Measurements from ENCODE around the gene ADAMTS15. TPM values are rescaled to one million over a fixed set of nuclear protein-coding genes. Genes with fewer than 3 reads are reported as not detected.

ADAMTS15 gene
- total RNA-seq, 4 donors from 2014 or later: 8.4 to 11.8 (median 9.5) TPM

- H3K4me1 ChIP-seq: peaks cover 0 to 4% (median 0%) of the 10 kb centered on the region in 3 donors
- no peak overlapping the region for H3K27ac ChIP-seq
- WGBS, 2 donors (ENCODE audit: low coverage in 1 of 2): 67% methylated on average over 3 of the region's 31 CpGs; no CpG with 5 or more reads in 1 of the 2 donors
- H3K9me3 ChIP-seq: no peaks in the 10 kb centered on the region
- no peak for TF ChIP-seq POLR2AphosphoS5 (IDR thresholded peaks at IDR 0.05)
- TF ChIP-seq EP300 (IDR thresholded peaks at IDR 0.05): no peak
- no peak for TF ChIP-seq CTCF (IDR thresholded peaks at IDR 0.05)
- TF ChIP-seq POLR2A (IDR thresholded peaks at IDR 0.05): no peak
- H3K27me3 ChIP-seq: no peaks in the 10 kb centered on the region
- H3K4me3 ChIP-seq: no peak overlapping the region
- H3K36me3 ChIP-seq: peaks cover 0 to 69% of the 10 kb centered on the region in 2 donors
- ATAC-seq: no peak
Measured at GRCh38 chr11:130462101-130462885, 13.8 kb downstream of the ADAMTS15 start.

GRCh38 chr11:130462931-130463330, 14.5 kb downstream of the ADAMTS15 start:
- H3K4me3 ChIP-seq: no peak overlapping the region
- peaks cover 0 to 73% of the 10 kb centered on the region in 2 donors for H3K36me3 ChIP-seq
- TF ChIP-seq CTCF (IDR thresholded peaks at IDR 0.05) (no peak), POLR2AphosphoS5 (IDR thresholded peaks at IDR 0.05) (no peak), POLR2A (IDR thresholded peaks at IDR 0.05) (no peak), EP300 (IDR thresholded peaks at IDR 0.05) (no peak)

GRCh38 chr11:130464291-130464812, 15.9 kb downstream of the ADAMTS15 start:
- H3K4me3 ChIP-seq: no peak overlapping the region
- ATAC-seq: no peak
- H3K27ac ChIP-seq: no peak overlapping the region
- no peak for TF ChIP-seq CTCF (IDR thresholded peaks at IDR 0.05)
- TF ChIP-seq POLR2AphosphoS5 (IDR thresholded peaks at IDR 0.05): no peak
- TF ChIP-seq POLR2A (IDR thresholded peaks at IDR 0.05): no peak
- TF ChIP-seq EP300 (IDR thresholded peaks at IDR 0.05): no peak
- peaks cover 0 to 82% of the 10 kb centered on the region in 2 donors for H3K36me3 ChIP-seq
- H3K27me3 ChIP-seq: no peaks in the 10 kb centered on the region
- no peaks in the 10 kb centered on the region for H3K4me1 ChIP-seq
- no peaks in the 10 kb centered on the region for H3K9me3 ChIP-seq

More at GRCh38 chr11:130462931-130463330, 14.5 kb downstream of the ADAMTS15 start:
- Histone ChIP-seq H3K27me3 (no peaks in the 10 kb centered on the region), H3K9me3 (no peaks in the 10 kb centered on the region), H3K4me1 (no peaks in the 10 kb centered on the region), H3K27ac (no peak overlapping the region)
- no peak for ATAC-seq
- WGBS, 2 donors (ENCODE audit: low coverage in 1 of 2): 61 to 96% methylated on average over 2 to 4 of the region's 8 CpGs

DNA sequence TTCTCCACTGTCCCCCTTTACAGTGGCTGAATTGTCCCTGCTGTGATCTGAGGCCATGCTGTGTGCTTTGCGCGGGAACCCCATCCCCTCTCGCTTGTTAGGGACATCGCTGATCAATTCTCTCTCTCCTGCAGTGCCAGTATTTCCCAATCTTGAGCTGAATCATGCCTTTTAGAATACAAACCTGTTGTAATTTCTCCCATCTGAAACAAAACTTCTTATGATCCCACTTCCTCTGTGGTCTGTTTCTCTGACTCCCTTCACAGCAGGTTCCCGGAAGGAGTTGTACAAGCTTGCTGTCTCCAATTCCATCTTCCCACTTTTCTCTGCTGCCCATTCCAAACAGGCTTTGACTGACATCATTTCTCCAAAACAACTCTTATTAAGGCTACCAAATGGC, 16.8 kb downstream of the ADAMTS15 start:
- Histone ChIP-seq H3K27me3 (no peaks in the 10 kb centered on the region), H3K27ac (no peak overlapping the region), H3K4me1 (no peaks in the 10 kb centered on the region), H3K9me3 (no peaks in the 10 kb centered on the region), H3K36me3 (peaks cover 0 to 88% of the 10 kb centered on the region in 2 donors), H3K4me3 (no peak overlapping the region)
- no peak for TF ChIP-seq EP300 (IDR thresholded peaks at IDR 0.05)
- TF ChIP-seq POLR2AphosphoS5 (IDR thresholded peaks at IDR 0.05): no peak
- no peak for TF ChIP-seq POLR2A (IDR thresholded peaks at IDR 0.05)
- TF ChIP-seq CTCF (IDR thresholded peaks at IDR 0.05): no peak
- no peak for ATAC-seq
- WGBS, 2 donors (ENCODE audit: low coverage in 1 of 2): 92 to 94% methylated on average over 5 of the region's 5 CpGs
